GM19240 (cell line): ENCODE measurements around the gene CSNK1G1.
A peak's percentile ranks its signal among the peaks of the same experiment; 100 is the strongest.
"Not testable (repeated sequence)": the region's sequence is repeated elsewhere in the genome, so short reads cannot be mapped to it uniquely, and the experiment has no call there.

Experiments
- DNase-seq: peaks from one replicate; pipeline ENCODE4 v3.0.0; 2011; ENCODE audit warnings: low spot score; ENCODE audit not compliant: insufficient read length

Gene CSNK1G1

GRCh38 chr15:64355944-64356709 lies at the start of gene CSNK1G1:
CSNK1G1 (minus strand) TSS chr15:64356173; CDS start chr15:64300499, 55,674 bp downstream.
- peak; percentile 50 for DNase-seq

GRCh38 chr15:64400583-64400982 lies 44.6 kb upstream of the CSNK1G1 start:
- no peak for DNase-seq

- DNase-seq, result no peak
Observed at GRCh38 chr15:64398575-64398974, 42.6 kb upstream of the CSNK1G1 start.

- no peak for DNase-seq
Observed at GRCh38 chr15:64396789-64397188, 40.8 kb upstream of the CSNK1G1 start.

- not testable (repeated sequence) for DNase-seq
Observed at GRCh38 chr15:64392471-64392870, 36.5 kb upstream of the CSNK1G1 start.

GRCh38 chr15:64389036-64389435 lies 33.1 kb upstream of the CSNK1G1 start:
- DNase-seq, result no peak

- peak; percentile 77 for DNase-seq
Observed at GRCh38 chr15:64387562-64388168, 31.7 kb upstream of the CSNK1G1 start, which contains the start of gene TRIP4. TRIP4 (plus strand) TSS chr15:64387836; CDS start chr15:64387864, 28 bp downstream.

GRCh38 chr15:64386291-64386690 lies 30.3 kb upstream of the CSNK1G1 start:
- no peak for DNase-seq

- no peak for DNase-seq
Observed at GRCh38 chr15:64383760-64384159, 27.8 kb upstream of the CSNK1G1 start.

GRCh38 chr15:64381000-64381751 lies 25.2 kb upstream of the CSNK1G1 start, which contains the start of gene PCLAF:
PCLAF (minus strand) TSS chr15:64381441; CDS start chr15:64381371, 70 bp downstream.
- DNase-seq, result peak; percentile 88

- DNase-seq, result not testable (repeated sequence)
Observed at GRCh38 chr15:64380130-64380870, 24.3 kb upstream of the CSNK1G1 start.

- no peak for DNase-seq
Observed at GRCh38 chr15:64379216-64379960, 23.4 kb upstream of the CSNK1G1 start.

- DNase-seq, result no peak
Observed at GRCh38 chr15:64373360-64373759, 17.4 kb upstream of the CSNK1G1 start.

GRCh38 chr15:64371383-64371782 lies 15.4 kb upstream of the CSNK1G1 start:
- DNase-seq, result not testable (repeated sequence)

GRCh38 chr15:64369078-64369607 lies 13.2 kb upstream of the CSNK1G1 start:
- DNase-seq, result no peak

- no peak for DNase-seq
Observed at GRCh38 chr15:64361259-64361658, 5.3 kb upstream of the CSNK1G1 start.

- no peak for DNase-seq
Observed at GRCh38 chr15:64356710-64357040, 702 bp upstream of the CSNK1G1 start.

- no peak for DNase-seq
Observed at GRCh38 chr15:64355348-64355943, 527 bp downstream of the CSNK1G1 start.

GRCh38 chr15:64354688-64355344 lies 1.2 kb downstream of the CSNK1G1 start:
- no peak for DNase-seq
